ENCODE results near the gene KLHL36.

Gene KLHL36
- 72.3 to 92.1 reads per million in 2 donors for total RNA-seq

GRCh38 chr16:84647828-84648594 is at the start of gene KLHL36:
Gene KLHL36, plus strand, starts transcription at chr16:84648511. Its CDS starts 2,357 bp downstream, at chr16:84650868.
- DNase-seq, result peak; percentile 58 to 69 (median 62)

- DNase-seq, result peak in 4 of 5 experiments; percentile 34 to 83 (median 53)
These were observed 48.6 kb upstream of the KLHL36 start for GRCh38 chr16:84599521-84600202.

GRCh38 chr16:84600343-84601229 is 47.7 kb upstream of the KLHL36 start:
- DNase-seq, result peak in 2 of 5 experiments; percentile 39 to 85

- DNase-seq, result peak in 3 of 5 experiments; percentile 39 to 44 (median 39)
These were observed 45.0 kb upstream of the KLHL36 start for GRCh38 chr16:84603140-84603816.

- no peak for DNase-seq
These were observed 44.4 kb upstream of the KLHL36 start for GRCh38 chr16:84603940-84604339.

- no peak for DNase-seq
These were observed 43.8 kb upstream of the KLHL36 start for GRCh38 chr16:84604477-84605013.

GRCh38 chr16:84605339-84605848 is 42.9 kb upstream of the KLHL36 start:
- DNase-seq, result no peak

GRCh38 chr16:84606081-84606875 is 42.0 kb upstream of the KLHL36 start:
- DNase-seq, result peak in 3 of 5 experiments; percentile 30 to 89 (median 47)

- no peak for DNase-seq
These were observed 41.2 kb upstream of the KLHL36 start for GRCh38 chr16:84607061-84607460.

GRCh38 chr16:84607694-84608093 is 40.6 kb upstream of the KLHL36 start:
- DNase-seq, result peak in 2 of 5 experiments; percentile 41 to 78

- peak in 4 of 5 experiments; percentile 42 to 93 (median 50) for DNase-seq
These were observed 40.0 kb upstream of the KLHL36 start for GRCh38 chr16:84608282-84608681.

- no peak for DNase-seq
These were observed 38.6 kb upstream of the KLHL36 start for GRCh38 chr16:84609563-84610177.

- peak in 1 of 5 experiments; percentile 72 for DNase-seq
These were observed 37.9 kb upstream of the KLHL36 start for GRCh38 chr16:84610376-84610775.

- no peak for DNase-seq
These were observed 37.3 kb upstream of the KLHL36 start for GRCh38 chr16:84611041-84611440.

- no peak for DNase-seq
These were observed 35.6 kb upstream of the KLHL36 start for GRCh38 chr16:84612686-84613085.

- DNase-seq, result no peak
These were observed 34.8 kb upstream of the KLHL36 start for GRCh38 chr16:84613408-84614072.

GRCh38 chr16:84614073-84614459 is 34.2 kb upstream of the KLHL36 start:
- no peak for DNase-seq

- peak in 1 of 5 experiments; percentile 46 for DNase-seq
These were observed 33.7 kb upstream of the KLHL36 start for GRCh38 chr16:84614623-84614967.

GRCh38 chr16:84614968-84615813 is 33.1 kb upstream of the KLHL36 start:
- peak in 1 of 5 experiments; percentile 48 for DNase-seq
